Natural killer cell (primary cell): ENCODE data around the gene PLCH1. TPM values are rescaled to one million over a fixed set of nuclear protein-coding genes. Genes with fewer than 3 reads are reported as not detected.

Experiments used
- ATAC-seq, 3 donors: fragments of 150-1000 bp in 2 of 3; fragments of 200-7000 bp in 1 of 3; cut with Tn5 transposase; 1 replicate in 1 of 3; 2 replicates in 2 of 3; pipeline ENCODE4 v1.10.0; 2021; ENCODE audit warnings: mild to moderate bottlenecking in 2 of 3, moderate library complexity in 2 of 3
- DNase-seq, 2 donors: peaks; one replicate each; pipeline versions ENCODE4 v3.0.0 to v3.0.0-alpha.2; 2013 to 2021; ENCODE audit warnings: mixed read lengths in 1 of 2
- H3K27ac ChIP-seq: one replicate; pipeline ENCODE4 v1.5.1; 2013; ENCODE audit warnings: mild to moderate bottlenecking, low read length
- H3K27me3 ChIP-seq: one replicate; pipeline ENCODE4 v1.6.1; 2013; ENCODE audit warnings: low read length; ENCODE audit not compliant: control insufficient read depth, insufficient read depth
- H3K36me3 ChIP-seq: one replicate; pipeline ENCODE4 v1.6.1; 2013; ENCODE audit warnings: low read length; ENCODE audit not compliant: control insufficient read depth, insufficient read depth
- H3K4me1 ChIP-seq: one replicate; pipeline ENCODE4 v1.6.1; 2013; ENCODE audit warnings: low read length; ENCODE audit not compliant: control insufficient read depth, insufficient read depth
- H3K4me3 ChIP-seq: one replicate; pipeline ENCODE4 v1.5.1; 2013; ENCODE audit warnings: low read length
- H3K9me3 ChIP-seq: one replicate; pipeline ENCODE4 v1.6.1; 2013; ENCODE audit warnings: low read length; ENCODE audit not compliant: control insufficient read depth, insufficient read depth
- H3K27ac Mint-ChIP-seq, 2 donors: one replicate each; pipeline ENCODE4 v1.8.0; 2022; ENCODE audit warnings: mild to moderate bottlenecking in 2 of 2, mixed read lengths in 2 of 2, moderate library complexity in 1 of 2
- H3K27me3 Mint-ChIP-seq, 2 donors: one replicate each; pipeline ENCODE4 v1.8.0; 2022; ENCODE audit warnings: low read depth in 2 of 2, mixed read lengths in 2 of 2
- H3K36me3 Mint-ChIP-seq: one replicate; pipeline ENCODE4 v1.8.0; 2022; ENCODE audit warnings: mixed read lengths
- H3K4me1 Mint-ChIP-seq, 2 donors: one replicate each; pipeline ENCODE4 v1.8.0; 2022; ENCODE audit warnings: mixed read lengths in 2 of 2
- H3K4me3 Mint-ChIP-seq: one replicate; pipeline ENCODE4 v1.8.0; 2022; ENCODE audit warnings: mild to moderate bottlenecking, moderate library complexity, mixed read lengths
- H3K9me3 Mint-ChIP-seq, 2 donors: one replicate each; pipeline ENCODE4 v1.8.0; 2022; ENCODE audit warnings: mixed read lengths in 2 of 2
- CTCF ChIP-seq: fragments of 200-600 bp; IDR thresholded peaks from one replicate; pipeline ENCODE4 v1.8.0; 2022; ENCODE audit warnings: antibody characterized with exemption
- WGBS: methylation state at CpG from one replicate; pipeline ENCODE4 v1.1.7; 2013; ENCODE audit warnings: missing lambda C conversion rate; ENCODE audit not compliant: insufficient coverage; 5-methylcytosine and 5-hydroxymethylcytosine counted together
- intact Hi-C: fragments of 100-400 bp; cut with micrococcal nuclease; formaldehyde crosslinking; loops from one replicate; pipeline ENCODE4 v1.14.2; 2022
- total RNA-seq, 4 donors: library from RNA; stranded (reverse); fragments of 120-200 nt in 1 of 4; gene quantifications; one replicate each; pipeline versions ENCODE4 v1.2.3 to v1.2.4, GENCODE V29; 2013 to 2022

The PLCH1 gene
- total RNA-seq, 3 donors from 2014 or later (not counting 1 experiment from before 2014, with no cell fraction given): 0.05 to 0.26 (median 0.08) TPM

- Histone ChIP-seq H3K27ac (no peak overlapping the region), H3K27me3 (no peaks in the 10 kb centered on the region), H3K36me3 (no peaks in the 10 kb centered on the region), H3K9me3 (no peaks in the 10 kb centered on the region), H3K4me3 (no peak overlapping the region), H3K4me1 (no peaks in the 10 kb centered on the region)
- H3K27ac Mint-ChIP-seq: no peak overlapping the region
- ATAC-seq (no peak), DNase-seq (no peak)
- WGBS: 84% methylated on average over 2 of the region's 2 CpGs
- no peak for TF ChIP-seq CTCF
- no peaks in the 10 kb centered on the region for H3K36me3 Mint-ChIP-seq
- H3K27me3 Mint-ChIP-seq: no peaks in the 10 kb centered on the region
- peaks cover 0 to 1% of the 10 kb centered on the region in 2 donors for H3K9me3 Mint-ChIP-seq
- intact Hi-C loops: no loop called here
- H3K4me1 Mint-ChIP-seq: no peaks in the 10 kb centered on the region
- no peak overlapping the region for H3K4me3 Mint-ChIP-seq
These were observed 367.8 kb downstream of the PLCH1 start for GRCh38 chr3:155377071-155377470.

DNA sequence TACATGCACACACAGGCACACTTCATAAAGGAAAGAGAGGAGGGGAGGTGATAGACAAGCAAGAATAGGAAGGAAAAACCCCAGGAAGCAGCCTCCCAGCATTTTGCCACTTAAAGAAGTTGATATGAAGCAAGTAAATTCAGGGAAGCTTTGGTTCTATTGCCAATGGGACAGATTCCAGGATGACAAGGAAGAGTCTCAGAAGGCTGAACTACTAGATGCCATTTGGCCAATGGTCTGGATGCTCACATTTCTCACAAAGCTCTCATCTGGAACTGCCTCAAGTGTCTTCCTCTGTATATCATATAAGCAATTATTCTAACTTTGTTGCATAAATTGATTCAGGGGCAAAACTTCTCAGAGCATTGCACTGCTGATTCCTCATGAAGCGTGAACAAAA is 372.6 kb downstream of the PLCH1 start:
- Mint-ChIP-seq H3K27me3 (peaks cover 0 to 6% of the 10 kb centered on the region in 2 donors), H3K27ac (no peak overlapping the region), H3K4me3 (no peak overlapping the region), H3K36me3 (no peaks in the 10 kb centered on the region), H3K4me1 (no peaks in the 10 kb centered on the region), H3K9me3 (peaks cover 0 to 2% of the 10 kb centered on the region in 2 donors)
- Histone ChIP-seq H3K4me1 (no peaks in the 10 kb centered on the region), H3K4me3 (no peak overlapping the region), H3K36me3 (no peaks in the 10 kb centered on the region), H3K9me3 (no peaks in the 10 kb centered on the region), H3K27ac (no peak overlapping the region), H3K27me3 (no peaks in the 10 kb centered on the region)
- 71% methylated on average over 1 of the region's 1 CpG for WGBS
- intact Hi-C loops: no loop called here
- ATAC-seq (no peak), DNase-seq (no peak)
- TF ChIP-seq CTCF: no peak

- H3K36me3 ChIP-seq: no peaks in the 10 kb centered on the region
- H3K36me3 Mint-ChIP-seq: no peaks in the 10 kb centered on the region
- TF ChIP-seq CTCF: no peak
- no peak overlapping the region for H3K27ac Mint-ChIP-seq
- H3K4me3 ChIP-seq: no peak overlapping the region
- H3K4me1 Mint-ChIP-seq: no peaks in the 10 kb centered on the region
- DNase-seq: no peak
- intact Hi-C loops: no loop called here
- H3K4me3 Mint-ChIP-seq: no peak overlapping the region
- H3K27ac ChIP-seq: no peak overlapping the region
- 67% methylated on average over 4 of the region's 4 CpGs for WGBS
- H3K27me3 ChIP-seq: no peaks in the 10 kb centered on the region
- H3K9me3 Mint-ChIP-seq: peaks cover 0 to 2% of the 10 kb centered on the region in 2 donors
- ATAC-seq: no peak
- no peaks in the 10 kb centered on the region for H3K4me1 ChIP-seq
- H3K27me3 Mint-ChIP-seq: peaks cover 0 to 6% of the 10 kb centered on the region in 2 donors
- no peaks in the 10 kb centered on the region for H3K9me3 ChIP-seq
These were observed 373.9 kb downstream of the PLCH1 start for GRCh38 chr3:155370764-155371503.

DNA sequence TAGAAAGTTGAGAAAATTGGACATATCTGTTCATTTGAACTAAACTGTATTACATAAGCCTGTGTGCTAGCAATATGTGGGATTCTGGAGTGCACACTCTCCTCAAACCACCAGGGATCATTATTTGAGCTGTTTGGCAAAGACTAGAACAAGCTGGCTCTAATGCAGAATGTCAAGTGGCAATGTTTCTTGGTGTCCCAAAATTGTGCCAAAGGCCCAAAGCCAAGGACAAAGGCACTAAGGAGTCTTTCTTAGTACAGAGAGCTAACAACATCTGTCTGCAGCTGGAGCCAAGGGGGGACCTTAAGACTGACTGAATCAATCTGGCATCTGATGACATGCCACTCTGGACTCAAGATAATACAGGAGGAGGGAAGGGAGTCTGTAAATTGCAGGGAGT is 374.7 kb downstream of the PLCH1 start:
- Mint-ChIP-seq H3K4me3 (no peak overlapping the region), H3K27me3 (peaks cover 0 to 6% of the 10 kb centered on the region in 2 donors), H3K27ac (no peak overlapping the region), H3K9me3 (peaks cover 0 to 2% of the 10 kb centered on the region in 2 donors), H3K36me3 (no peaks in the 10 kb centered on the region), H3K4me1 (no peaks in the 10 kb centered on the region)
- ATAC-seq (no peak), DNase-seq (no peak)
- Histone ChIP-seq H3K4me3 (no peak overlapping the region), H3K36me3 (no peaks in the 10 kb centered on the region), H3K27me3 (no peaks in the 10 kb centered on the region), H3K4me1 (no peaks in the 10 kb centered on the region), H3K9me3 (peaks cover 4% of the 10 kb centered on the region), H3K27ac (no peak overlapping the region)
- TF ChIP-seq CTCF: no peak
- intact Hi-C loops: no loop called here
